CD4-positive, alpha-beta T cell (primary cell): Measurements from ENCODE around the gene GIPC2. TPM values are rescaled to one million over a fixed set of nuclear protein-coding genes. Genes with fewer than 3 reads are reported as not detected.

Experiments
- ATAC-seq: fragments of 200-7000 bp; cut with Tn5 transposase; one replicate; pipeline ENCODE4 v1.10.0; 2022; ENCODE audit warnings: mild to moderate bottlenecking; ENCODE audit not compliant: poor library complexity
- CTCF ChIA-PET: fragments of 350-600 bp; sonication (Branson Sonifier 250); formaldehyde crosslinking; loops from one replicate; lab custom pipeline; 2021; ENCODE audit warnings: antibody characterized with exemption, inconsistent platforms; lab: Charles Lee
- POLR2A ChIA-PET: fragments of 350-600 bp; sonication (Branson Sonifier 250); formaldehyde crosslinking; loops from one replicate; lab custom pipeline; 2021; ENCODE audit warnings: antibody characterized with exemption, inconsistent platforms; lab: Charles Lee
- DNase-seq, 14 experiments: peaks; one replicate each; pipeline ENCODE4 v3.0.0-alpha.2; 2013 to 2020; ENCODE audit warnings: mixed read lengths in 2 of 14
- H3K27ac ChIP-seq, 2 donors: one replicate each; pipeline versions ENCODE4 v1.5.1 to v1.7.0; 2013; ENCODE audit warnings: low read length in 2 of 2, low read depth in 1 of 2, mild to moderate bottlenecking in 1 of 2
- H3K27me3 ChIP-seq, 2 experiments: 1 replicate in 1 of 2; 2 replicates in 1 of 2; pipeline versions ENCODE4 v1.6.1 to v1.7.0; 2013; ENCODE audit warnings: low read length in 2 of 2, control low read depth in 1 of 2, mild to moderate bottlenecking in 1 of 2, moderate library complexity in 1 of 2; ENCODE audit not compliant: insufficient read depth in 2 of 2, control insufficient read depth in 1 of 2
- H3K36me3 ChIP-seq: one replicate; pipeline ENCODE4 v1.6.1; 2013; ENCODE audit warnings: low read length, control low read depth; ENCODE audit not compliant: insufficient read depth
- H3K4me1 ChIP-seq: one replicate; pipeline ENCODE4 v1.6.1; 2013; ENCODE audit warnings: low read length, control low read depth; ENCODE audit not compliant: insufficient read depth
- H3K4me3 ChIP-seq: one replicate; pipeline ENCODE4 v1.5.1; 2013; ENCODE audit warnings: mild to moderate bottlenecking, low read length, moderate library complexity
- H3K9me3 ChIP-seq, 2 experiments: 1 replicate in 1 of 2; 2 replicates in 1 of 2; pipeline versions ENCODE4 v1.6.1 to v1.7.0; 2013; ENCODE audit warnings: low read length in 2 of 2, mild to moderate bottlenecking in 2 of 2, control low read depth in 1 of 2, moderate library complexity in 1 of 2; ENCODE audit not compliant: control insufficient read depth in 1 of 2, insufficient read depth in 1 of 2
- H3K27ac Mint-ChIP-seq: one replicate; pipeline ENCODE4 v1.8.0; 2020; ENCODE audit warnings: mixed read lengths
- H3K27me3 Mint-ChIP-seq: one replicate; pipeline ENCODE4 v1.8.0; 2021; ENCODE audit warnings: mixed read lengths
- H3K36me3 Mint-ChIP-seq: one replicate; pipeline ENCODE4 v1.8.0; 2021; ENCODE audit warnings: low read depth, mixed read lengths
- H3K4me1 Mint-ChIP-seq: one replicate; pipeline ENCODE4 v1.8.0; 2021; ENCODE audit warnings: low read depth, mixed read lengths
- H3K4me3 Mint-ChIP-seq: one replicate; pipeline ENCODE4 v1.8.0; 2020; ENCODE audit warnings: mild to moderate bottlenecking, mixed read lengths
- H3K9me3 Mint-ChIP-seq: one replicate; pipeline ENCODE4 v1.8.0; 2020; ENCODE audit warnings: mixed read lengths
- CTCF ChIP-seq: fragments of 200-600 bp; IDR thresholded peaks from one replicate; pipeline ENCODE4 v1.8.0; 2022; ENCODE audit warnings: antibody characterized with exemption, mild to moderate bottlenecking
- intact Hi-C, 2 experiments: fragments of 100-400 bp; cut with DNase I in 1 of 2; cut with micrococcal nuclease in 1 of 2; formaldehyde crosslinking; loops; one replicate each; pipeline versions ENCODE4 v1.15.1 to v1.9.0; 2023 to 2025; cut with DNase I, micrococcal nuclease
- total RNA-seq, 174 experiments: library from RNA in 2 of 174; stranded (reverse) in 2 of 174; gene quantifications; one replicate each; pipeline ENCODE4 v1.2.3 and lab custom pipeline; 2021 to 2026

Gene GIPC2
- total RNA-seq, 2 experiments from 2014 or later = not detected

GRCh38 chr1:78036450-78036849 lies 9.3 kb upstream of the GIPC2 start:
- H3K27ac Mint-ChIP-seq = no peak overlapping the region
- ATAC-seq (no peak), DNase-seq (no peak)
- peaks cover 9% of the 10 kb centered on the region for H3K4me1 Mint-ChIP-seq
- Histone ChIP-seq H3K4me3 (no peak overlapping the region), H3K27me3 (no peaks in the 10 kb centered on the region), H3K27ac (no peak overlapping the region), H3K36me3 (no peaks in the 10 kb centered on the region), H3K4me1 (no peaks in the 10 kb centered on the region), H3K9me3 (no peaks in the 10 kb centered on the region)
- no peak overlapping the region for H3K4me3 Mint-ChIP-seq
- CTCF ChIA-PET = no interaction called here
- no peaks in the 10 kb centered on the region for H3K36me3 Mint-ChIP-seq
- H3K27me3 Mint-ChIP-seq = peaks cover 32% of the 10 kb centered on the region
- no peaks in the 10 kb centered on the region for H3K9me3 Mint-ChIP-seq
- POLR2A ChIA-PET = no interaction called here
- intact Hi-C loops = no loop called here
- no peak for TF ChIP-seq CTCF

- Mint-ChIP-seq H3K9me3 (no peaks in the 10 kb centered on the region), H3K27ac (no peak overlapping the region), H3K27me3 (peaks cover 29% of the 10 kb centered on the region), H3K4me3 (no peak overlapping the region), H3K36me3 (no peaks in the 10 kb centered on the region), H3K4me1 (peaks cover 9% of the 10 kb centered on the region)
- Histone ChIP-seq H3K27me3 (no peaks in the 10 kb centered on the region), H3K27ac (no peak overlapping the region), H3K4me3 (no peak overlapping the region), H3K4me1 (no peaks in the 10 kb centered on the region), H3K9me3 (no peaks in the 10 kb centered on the region), H3K36me3 (no peaks in the 10 kb centered on the region)
- no peak for DNase-seq
- CTCF ChIA-PET = no interaction called here
- TF ChIP-seq CTCF = no peak
- intact Hi-C loops = no loop called here
- no peak for ATAC-seq
- POLR2A ChIA-PET = no interaction called here
These were observed 7.7 kb upstream of the GIPC2 start for GRCh38 chr1:78038071-78038470.

GRCh38 chr1:78038491-78038939 lies 7.3 kb upstream of the GIPC2 start:
- Histone ChIP-seq H3K9me3 (no peaks in the 10 kb centered on the region), H3K4me3 (no peak overlapping the region), H3K36me3 (no peaks in the 10 kb centered on the region), H3K27me3 (no peaks in the 10 kb centered on the region), H3K4me1 (no peaks in the 10 kb centered on the region), H3K27ac (no peak overlapping the region)
- no peak for TF ChIP-seq CTCF
- no peak overlapping the region for H3K4me3 Mint-ChIP-seq
- H3K4me1 Mint-ChIP-seq = peaks cover 9% of the 10 kb centered on the region
- intact Hi-C loops = no loop called here
- peaks cover 26% of the 10 kb centered on the region for H3K27me3 Mint-ChIP-seq
- CTCF ChIA-PET = no interaction called here
- DNase-seq (no peak), ATAC-seq (no peak)
- no peaks in the 10 kb centered on the region for H3K9me3 Mint-ChIP-seq
- no peak overlapping the region for H3K27ac Mint-ChIP-seq
- POLR2A ChIA-PET = no interaction called here
- no peaks in the 10 kb centered on the region for H3K36me3 Mint-ChIP-seq
